ENCODE data around the gene KRTDAP.
"Not testable (repeated sequence)": the region's sequence is repeated elsewhere in the genome, so short reads cannot be mapped to it uniquely, and the experiment has no call there.

Gene KRTDAP

DNA sequence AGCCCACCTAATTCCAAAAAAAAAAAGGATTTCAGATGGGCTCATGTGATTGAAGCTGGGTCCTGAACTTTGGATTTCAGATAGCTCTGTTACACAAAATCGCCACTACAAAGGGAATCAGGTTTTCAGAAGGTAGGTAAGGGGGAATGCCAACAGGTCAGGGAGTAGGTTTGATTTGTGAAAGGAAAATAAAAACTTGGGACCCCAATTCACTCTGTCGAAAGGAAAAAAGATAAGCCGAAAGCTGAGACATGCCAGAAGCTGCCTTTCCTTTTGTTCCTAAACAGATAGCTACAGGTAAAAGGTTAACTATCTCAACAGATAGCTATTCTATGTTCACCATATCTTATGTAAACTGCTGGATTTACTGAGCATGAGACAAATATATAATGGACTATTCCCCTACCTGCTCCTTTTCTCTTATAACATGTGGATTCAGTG lies 4.0 kb downstream of the KRTDAP start:
- DNase-seq (ENCODE audit: low read depth in 2 of 2, low spot score in 1 of 2), result no peak

DNA sequence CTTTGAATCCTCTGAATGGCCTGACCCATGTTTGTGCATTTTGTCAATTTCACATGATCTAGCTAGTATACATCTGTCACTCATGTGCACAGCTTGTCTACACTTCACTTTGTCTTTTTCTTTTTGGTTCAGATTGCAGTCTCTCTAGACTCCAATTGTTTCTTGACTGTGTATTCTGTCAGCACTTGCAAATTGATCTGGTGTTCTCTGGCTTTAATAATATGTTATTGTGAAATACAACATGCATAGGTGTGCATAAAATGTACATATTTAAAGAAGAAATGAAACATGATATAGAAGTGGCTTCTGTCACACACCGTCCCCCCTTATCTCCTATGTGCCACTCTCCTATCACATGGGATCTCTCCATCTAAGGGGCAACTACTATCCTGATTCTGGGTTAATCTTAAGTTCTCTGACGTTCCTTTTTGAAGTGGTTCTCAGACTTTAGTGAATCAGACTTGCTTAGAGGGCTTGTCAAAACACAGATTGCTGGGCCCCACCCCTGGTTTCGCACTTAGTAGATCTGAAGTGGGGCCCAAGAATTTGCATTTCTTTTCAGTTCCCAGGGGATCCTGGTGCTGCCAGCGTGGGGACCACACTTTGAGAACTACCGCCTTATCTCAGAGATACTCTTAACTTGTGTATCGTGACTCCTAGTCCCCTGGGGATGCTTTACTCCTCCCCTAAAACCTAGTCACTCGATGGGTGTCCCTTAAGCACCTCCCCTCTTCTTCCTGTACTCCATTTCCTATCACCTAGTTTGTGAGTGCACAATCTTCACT lies 5.8 kb downstream of the KRTDAP start:
- no peak for DNase-seq (ENCODE audit: low read depth in 2 of 2, low spot score in 1 of 2)

DNA sequence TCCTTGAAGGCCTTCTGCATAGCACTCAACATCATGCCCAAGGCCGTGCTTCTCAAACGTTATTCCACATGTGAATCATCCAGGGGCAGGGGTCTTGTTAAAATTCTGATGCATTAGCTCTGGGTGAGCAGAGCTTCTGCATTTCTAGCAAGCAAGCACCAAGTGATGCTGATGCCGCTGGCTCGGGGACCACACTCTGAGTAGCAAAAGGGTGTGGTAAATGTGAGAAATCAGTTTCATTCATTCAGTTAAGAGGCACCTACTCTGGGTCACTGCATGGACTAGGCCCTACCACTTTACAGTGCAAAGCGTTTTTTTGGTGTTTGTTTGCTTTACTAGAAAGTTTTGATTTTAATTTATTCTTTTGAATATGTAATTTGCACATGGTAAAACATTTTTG lies 7.2 kb downstream of the KRTDAP start:
- no peak for DNase-seq (ENCODE audit: low read depth in 2 of 2, low spot score in 1 of 2)

DNA sequence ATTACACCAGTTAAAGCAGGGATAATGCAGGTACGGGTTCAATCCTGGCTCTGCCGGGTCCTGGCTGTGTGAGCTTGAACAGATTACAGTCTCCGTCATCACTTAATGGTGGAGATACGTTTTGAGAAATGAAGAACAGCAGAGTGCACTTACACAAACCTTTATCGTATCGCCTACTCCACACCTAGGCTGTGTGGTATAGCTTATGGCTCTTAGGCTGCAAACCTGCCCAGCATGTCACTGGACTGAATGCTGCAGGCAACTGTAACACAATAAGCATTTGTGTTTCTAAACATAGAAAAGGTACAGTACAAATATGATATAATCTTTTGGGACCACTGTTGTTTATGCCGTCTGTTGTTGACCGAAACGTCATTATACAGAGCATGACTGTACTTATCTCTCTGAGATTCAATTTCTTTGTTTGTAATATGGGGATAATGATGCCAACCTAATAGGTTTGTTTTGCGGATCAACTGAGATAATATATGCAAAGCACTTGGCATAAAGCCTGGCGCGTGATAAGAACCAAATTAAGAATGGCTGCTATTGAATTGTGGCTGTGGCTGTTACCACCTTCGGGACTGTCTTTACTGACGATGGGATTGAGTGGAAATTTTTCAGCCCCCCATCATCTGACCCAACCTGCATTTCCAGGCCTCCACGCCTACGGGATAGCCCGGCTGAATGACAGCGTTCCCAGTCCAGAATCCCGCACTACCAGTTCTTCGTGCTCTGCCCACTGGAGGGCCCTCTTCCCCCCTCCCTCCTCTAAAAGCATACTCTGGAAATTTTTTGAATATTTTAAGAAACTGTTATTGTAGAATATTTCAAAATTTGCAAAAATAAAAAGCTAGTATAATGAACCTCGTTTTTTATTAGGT lies 11.2 kb downstream of the KRTDAP start:
- DNase-seq (ENCODE audit: low read depth in 2 of 2, low spot score in 1 of 2), result no peak

DNA sequence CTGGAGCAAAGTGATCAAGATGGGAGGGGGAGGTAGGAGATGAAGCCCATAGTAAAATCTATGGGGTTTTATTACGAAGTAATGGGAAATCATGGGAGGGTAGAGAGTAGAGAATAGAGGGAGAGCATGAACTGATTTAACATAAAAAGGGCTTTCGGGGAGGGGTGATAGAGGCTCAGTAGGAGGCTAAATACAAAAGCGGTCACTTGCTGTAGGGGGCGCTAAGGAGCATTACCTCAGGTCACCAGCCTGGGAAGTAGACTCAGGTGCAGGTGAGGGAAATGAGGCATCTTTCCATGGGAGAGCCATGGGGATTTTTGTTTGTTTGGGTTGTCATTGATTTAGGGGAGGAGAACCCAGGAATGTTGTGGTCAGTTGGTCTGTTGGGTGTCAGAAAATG lies 14.1 kb downstream of the KRTDAP start:
- DNase-seq (ENCODE audit: low read depth in 2 of 2, low spot score in 1 of 2), result no peak

DNA sequence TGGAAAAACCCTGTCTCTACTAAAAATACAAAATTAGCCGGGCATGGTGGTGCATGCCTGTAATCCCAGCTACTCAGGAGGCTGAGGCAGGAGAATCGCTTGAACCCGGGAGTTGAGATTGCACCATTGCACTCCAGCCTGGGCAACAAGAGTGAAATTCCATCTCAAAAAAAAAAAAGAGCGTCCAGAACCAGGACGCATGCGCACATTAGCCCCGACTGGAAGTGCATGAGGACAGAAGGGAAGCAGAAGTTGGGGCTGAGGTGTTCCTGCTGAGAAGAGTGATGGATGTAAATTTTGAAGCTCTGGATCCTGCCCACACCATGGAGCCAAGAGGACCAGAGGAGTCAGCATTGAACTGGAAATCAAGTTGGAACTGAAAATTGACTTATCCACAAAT lies 15.7 kb downstream of the KRTDAP start:
- DNase-seq (ENCODE audit: low read depth in 2 of 2, low spot score in 1 of 2), result not testable (repeated sequence)

DNA sequence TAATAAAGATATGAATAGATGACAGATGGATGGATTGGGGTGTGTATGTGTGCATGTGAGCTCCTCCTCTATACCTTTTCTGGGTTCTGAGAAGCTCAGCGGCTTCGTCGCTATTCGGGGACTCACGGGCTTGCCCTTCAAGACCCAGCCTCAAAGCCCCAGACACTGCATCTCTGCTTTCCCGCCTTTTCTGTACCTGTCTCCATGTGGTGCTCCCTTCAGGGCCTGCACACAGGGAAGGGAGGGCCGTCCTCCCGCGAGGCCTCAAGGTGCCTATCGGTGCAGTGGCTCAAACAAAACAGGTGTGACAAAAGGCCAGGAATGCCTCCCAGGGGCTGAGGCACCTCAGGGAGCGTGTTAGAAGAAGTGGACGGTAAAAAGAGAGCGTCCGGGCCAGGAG lies 16.2 kb downstream of the KRTDAP start:
- no peak for DNase-seq (ENCODE audit: low read depth in 2 of 2, low spot score in 1 of 2)

DNA sequence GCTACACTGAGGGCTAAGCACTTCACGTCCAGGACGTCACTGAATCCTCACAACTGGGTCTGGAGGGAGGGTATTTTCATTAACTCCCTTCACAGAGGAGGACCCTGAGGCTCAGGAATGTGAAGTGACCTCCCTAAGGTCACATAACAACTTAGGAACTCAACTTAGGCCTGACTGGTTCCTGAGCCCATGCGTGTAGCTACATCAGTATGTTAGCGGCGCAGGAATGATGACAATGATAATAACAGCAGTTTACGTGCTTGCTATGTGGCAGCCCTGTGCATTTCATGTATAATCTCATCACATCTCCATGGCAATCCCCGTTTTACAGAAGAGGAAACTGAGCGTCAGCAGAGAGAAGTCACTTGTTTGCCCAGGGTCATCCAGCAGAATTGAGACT lies 18.3 kb downstream of the KRTDAP start:
- no peak for DNase-seq (ENCODE audit: low read depth in 2 of 2, low spot score in 1 of 2)

DNA sequence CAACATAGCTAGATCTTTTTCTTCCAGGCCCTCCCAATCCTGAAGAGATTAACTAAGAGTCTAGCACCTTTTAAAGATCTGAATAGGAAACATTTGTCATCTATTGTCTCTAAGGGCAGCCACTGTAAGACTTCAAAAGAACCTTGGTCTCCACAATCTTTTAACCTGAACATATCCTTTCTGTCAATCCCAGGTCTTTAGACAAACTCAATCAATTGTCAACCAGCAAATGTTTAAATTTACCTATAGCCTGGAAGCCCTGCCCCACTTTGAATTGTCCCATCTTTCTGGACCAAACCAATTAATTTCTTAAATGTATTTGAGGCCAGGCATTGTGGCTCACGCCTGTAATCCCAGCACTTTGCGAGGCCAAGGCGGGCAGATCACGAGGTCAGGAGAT lies 19.2 kb downstream of the KRTDAP start:
- DNase-seq (ENCODE audit: low read depth in 2 of 2, low spot score in 1 of 2), result not testable (repeated sequence)

DNA sequence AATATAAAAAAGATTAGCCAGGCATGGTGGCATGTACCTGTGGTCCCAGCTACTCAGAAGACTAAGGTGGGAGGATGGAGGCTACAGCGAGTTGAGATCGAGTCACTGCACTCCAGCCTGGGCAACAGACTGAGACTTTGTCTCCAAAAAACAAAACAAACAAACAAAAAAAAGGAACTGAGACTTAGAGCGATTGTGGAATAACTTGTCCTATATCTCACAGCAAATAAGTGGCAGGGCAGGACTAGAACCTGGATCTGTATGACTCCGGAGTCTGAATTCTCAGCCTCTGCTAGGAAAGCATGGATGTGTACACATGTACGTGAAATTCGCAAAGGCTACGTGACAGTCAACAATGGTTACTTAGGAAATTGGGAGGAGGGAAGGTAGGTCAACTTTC lies 20.1 kb downstream of the KRTDAP start:
- no peak for DNase-seq (ENCODE audit: low read depth in 2 of 2, low spot score in 1 of 2)

DNA sequence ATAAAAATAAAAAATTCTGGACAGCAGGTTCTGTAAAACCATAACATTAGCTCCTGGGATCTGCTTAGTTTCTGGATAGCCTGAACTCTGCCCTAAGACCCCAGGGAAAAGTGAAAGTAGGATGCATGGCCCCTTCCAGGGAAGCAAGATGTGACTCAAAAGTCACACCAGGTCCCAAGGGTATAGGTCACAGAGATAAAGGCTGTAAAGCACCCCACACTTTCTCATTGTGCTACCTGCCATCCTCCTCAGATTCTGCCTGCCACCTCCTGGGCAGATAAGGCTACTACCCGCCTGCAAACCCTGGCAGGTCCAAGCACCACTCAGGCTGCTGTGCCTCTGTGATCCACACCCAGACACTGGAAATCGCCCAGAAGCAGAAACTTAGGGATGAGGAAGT lies 21.6 kb downstream of the KRTDAP start:
- peak; percentile 25 to 29 for DNase-seq (ENCODE audit: low read depth in 2 of 2, low spot score in 1 of 2)

DNA sequence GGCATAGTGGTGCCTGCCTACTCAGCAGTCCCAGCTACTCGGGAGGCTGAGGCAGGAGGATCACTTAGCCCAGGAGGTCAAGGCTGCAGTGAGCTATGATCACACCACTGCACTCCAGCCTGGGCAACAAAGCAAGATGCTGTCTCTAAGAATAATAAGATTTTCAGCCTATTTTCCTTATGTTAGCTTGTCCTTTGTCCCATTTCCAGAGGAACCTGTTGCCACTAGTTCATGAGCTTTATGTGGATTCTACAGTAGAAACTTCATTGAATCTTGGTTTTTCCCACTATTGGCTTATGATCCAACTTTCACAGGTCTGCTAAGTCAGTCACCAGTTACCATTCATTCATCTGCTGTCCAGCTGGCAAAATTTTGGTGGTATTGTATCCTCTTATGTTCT lies 24.0 kb downstream of the KRTDAP start:
- DNase-seq (ENCODE audit: low read depth in 2 of 2, low spot score in 1 of 2), result no peak

DNA sequence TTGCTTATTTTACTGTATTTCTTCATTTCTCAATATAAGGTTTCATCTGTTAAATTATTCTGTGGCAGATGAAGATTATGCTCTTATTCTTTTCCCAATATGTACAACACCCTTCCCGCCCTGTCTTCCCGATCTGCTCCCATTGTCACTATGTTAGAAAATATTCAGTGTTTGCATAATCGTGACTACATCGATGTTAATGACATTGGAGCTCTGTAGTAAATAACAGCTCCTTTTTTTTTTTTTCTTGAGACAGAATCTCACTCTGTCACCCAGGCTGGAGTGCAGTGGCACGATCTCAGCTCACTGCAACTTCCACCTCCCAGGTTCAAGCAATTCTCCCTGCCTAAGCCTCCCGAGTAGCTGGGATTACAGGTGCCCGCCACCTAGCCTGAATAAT lies 27.3 kb downstream of the KRTDAP start:
- not testable (repeated sequence) for DNase-seq (ENCODE audit: low read depth in 2 of 2, low spot score in 1 of 2)

DNA sequence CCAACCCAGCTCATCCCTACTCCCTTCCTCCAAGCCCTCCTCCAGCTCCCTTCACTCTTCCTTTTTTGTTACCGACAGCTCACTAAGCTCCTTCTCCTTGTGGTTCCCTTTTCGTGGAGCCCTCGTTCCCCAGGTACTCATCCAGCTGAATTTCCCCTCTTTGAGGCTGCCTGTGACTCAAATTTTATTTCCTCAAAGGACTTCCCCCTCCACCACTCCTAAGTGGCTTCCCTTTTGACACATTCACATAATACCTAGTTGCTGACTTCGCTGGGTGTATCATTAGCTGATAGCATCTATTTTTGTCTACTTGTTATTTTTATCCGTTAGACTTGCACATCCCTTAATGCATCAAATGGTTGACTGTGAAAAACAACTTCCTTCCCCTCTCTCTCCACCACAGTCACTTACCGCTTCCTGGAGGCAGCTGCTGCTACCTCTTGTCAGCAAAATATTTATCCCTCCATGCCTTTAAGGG lies 27.7 kb downstream of the KRTDAP start:
- peak in 1 of 2 donors; percentile 28 for DNase-seq (ENCODE audit: low read depth in 2 of 2, low spot score in 1 of 2)

DNA sequence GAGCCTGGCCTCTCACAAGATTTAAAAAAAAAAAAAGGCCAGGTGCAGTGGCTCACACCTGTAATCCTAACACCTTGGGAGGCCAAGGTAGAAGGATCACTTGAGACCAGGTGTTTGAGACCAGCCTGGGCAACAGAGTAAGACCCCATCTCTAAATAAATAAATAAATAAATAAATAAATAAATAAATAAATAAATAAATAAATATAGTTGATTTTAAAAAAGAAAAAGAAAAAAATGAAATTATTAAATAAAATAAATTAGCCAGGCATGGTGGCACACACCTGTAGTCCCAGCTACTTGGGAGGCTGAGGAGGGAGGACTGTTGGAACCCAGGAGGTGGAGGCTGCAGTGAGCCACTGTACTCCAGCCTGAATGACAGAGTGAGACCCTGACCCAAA lies 28.5 kb downstream of the KRTDAP start:
- DNase-seq (ENCODE audit: low read depth in 2 of 2, low spot score in 1 of 2), result not testable (repeated sequence)

DNA sequence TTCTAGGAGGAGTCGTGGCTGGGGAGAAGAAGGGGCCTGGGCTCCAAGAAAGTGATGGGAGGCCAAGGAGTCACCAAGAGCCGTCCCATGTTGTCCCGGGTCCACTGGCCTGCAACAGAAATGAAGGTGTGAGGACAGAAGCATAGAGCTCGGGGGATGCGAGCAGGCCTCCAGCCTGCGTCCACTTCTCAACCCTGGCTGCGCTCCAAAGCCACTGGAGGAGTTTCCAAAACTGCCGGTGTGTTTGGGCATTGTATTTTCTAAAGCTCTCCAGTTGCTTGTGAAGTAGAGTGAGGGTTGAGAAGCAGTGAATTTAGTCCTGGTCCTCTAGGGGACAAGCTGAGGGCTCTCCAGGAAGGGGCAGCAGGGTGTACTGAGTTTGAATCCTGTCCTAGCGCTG lies 29.2 kb downstream of the KRTDAP start:
- no peak for DNase-seq (ENCODE audit: low read depth in 2 of 2, low spot score in 1 of 2)

DNA sequence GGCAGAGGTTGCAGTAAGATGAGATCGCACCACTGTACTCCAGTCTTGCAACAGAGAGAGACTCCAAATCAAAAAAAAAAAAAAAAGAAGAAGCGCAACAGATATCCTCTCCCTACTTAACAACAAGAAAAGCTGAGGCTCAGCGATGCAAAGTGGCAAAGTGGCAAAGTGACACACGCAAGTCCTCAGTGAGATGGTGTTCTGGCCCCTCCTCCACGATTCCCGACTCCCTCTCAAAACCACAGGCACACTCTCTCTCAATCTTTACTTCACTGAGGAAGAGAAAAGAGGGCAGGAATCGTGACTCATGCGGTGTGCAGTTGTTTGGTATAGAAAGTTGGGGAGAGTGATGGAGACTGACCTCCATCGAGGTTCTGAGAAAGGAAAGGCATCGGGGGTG lies 29.7 kb downstream of the KRTDAP start:
- no peak for DNase-seq (ENCODE audit: low read depth in 2 of 2, low spot score in 1 of 2)

DNA sequence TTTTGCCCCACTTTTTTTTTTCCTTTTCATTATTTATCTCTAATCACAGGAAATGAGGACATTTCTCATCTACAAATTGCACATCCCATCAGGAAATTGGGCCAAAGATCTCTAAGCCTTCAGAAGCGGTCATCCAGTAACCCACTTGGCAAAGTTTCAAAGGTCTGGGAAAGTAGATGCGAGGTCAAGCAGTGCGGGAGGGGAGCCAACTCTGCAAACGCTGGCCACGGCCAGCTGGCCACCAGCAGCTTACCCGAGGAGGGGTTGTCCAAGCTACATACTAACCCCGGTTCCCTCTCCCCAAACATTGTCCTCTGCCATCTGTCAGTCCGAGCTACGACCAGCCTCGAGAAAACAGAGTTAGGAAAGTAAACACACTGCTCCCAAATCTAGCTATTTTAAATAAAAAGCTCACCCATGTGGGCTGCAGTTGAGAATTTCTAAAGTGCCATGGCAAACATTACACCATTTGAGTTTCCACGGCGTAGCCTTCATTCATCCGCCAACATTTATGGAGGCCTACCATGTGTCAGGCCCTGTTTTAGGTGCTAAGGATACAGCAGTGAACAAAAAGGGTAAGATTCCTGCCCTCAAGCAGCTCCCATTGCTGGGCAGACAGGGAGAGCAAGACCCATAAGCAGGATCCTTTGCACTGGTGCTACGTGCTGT lies 30.7 kb downstream of the KRTDAP start:
- no peak for DNase-seq (ENCODE audit: low read depth in 2 of 2, low spot score in 1 of 2)

DNA sequence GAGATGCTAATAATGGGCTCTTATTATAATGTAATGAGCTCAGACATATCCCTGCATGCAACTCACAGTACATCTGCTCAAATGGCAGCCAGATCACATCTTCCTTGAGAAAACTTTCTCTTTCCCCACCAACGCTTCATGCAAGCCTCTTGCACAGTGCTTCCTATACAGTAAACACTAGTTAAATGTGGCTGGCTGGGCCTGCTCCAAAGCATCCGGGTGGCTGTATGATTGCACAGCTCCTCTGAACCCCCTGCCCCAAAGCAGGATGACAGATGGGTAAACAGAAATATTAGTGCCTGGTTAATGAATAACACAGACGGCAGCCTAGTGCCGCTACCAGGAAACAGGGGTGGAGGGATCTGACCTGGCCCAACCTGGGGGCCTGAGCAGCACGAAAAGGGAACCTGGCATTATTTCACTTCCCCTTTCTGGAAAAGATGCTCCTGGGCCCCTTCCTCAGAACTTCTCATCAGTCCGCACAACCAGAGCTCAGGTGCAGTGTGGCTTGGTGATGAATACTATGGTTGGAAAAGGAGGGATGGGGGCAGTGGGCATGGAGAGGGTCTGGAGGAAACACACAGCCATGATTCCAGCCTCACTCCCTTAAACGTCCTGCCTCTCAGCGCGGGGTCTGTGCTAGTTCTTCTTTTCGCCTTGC lies 31.4 kb downstream of the KRTDAP start:
- DNase-seq (ENCODE audit: low read depth in 2 of 2, low spot score in 1 of 2), result no peak

DNA sequence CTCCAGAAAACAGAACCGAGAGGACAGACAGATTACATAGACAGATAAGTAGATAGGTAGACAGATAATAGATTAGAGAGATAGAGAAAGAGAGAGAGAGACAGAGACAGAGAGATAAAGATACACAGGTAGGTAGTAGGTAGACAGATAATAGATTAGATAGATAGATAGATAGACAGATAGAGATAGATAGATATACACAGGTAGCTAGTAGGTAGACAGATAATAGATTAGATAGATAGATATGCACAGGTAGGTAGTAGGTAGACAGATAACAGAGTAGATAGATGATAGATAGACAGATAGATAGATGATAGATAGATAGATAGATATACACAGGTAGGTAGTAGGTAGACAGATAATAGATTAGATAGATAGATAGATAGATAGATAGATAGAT lies 32.1 kb downstream of the KRTDAP start:
- DNase-seq (ENCODE audit: low read depth in 2 of 2, low spot score in 1 of 2), result no peak

DNA sequence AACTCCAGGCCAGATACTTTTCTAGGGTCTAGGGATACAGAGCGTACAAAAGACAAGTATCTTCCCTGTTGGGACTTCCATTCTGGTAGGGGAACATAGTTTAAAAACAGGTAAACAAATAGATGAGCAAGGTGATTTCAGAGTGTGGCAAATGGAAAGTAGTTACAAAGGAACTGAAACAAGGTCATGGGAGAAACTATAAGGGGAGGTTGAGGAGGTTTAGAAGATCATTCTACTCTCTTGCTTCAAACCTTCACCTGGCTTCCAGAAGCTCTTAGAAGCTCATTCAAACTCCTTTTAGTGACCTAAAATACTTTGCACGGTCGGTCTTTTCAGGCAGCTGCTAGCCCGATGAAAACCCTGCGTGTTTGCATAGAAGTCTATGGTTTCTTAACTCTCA lies 33.1 kb downstream of the KRTDAP start:
- no peak for DNase-seq (ENCODE audit: low read depth in 2 of 2, low spot score in 1 of 2)

All from stimulated activated CD8-positive, alpha-beta memory T cell treated with anti-CD3 and anti-CD28 coated beads, Interleukin-4, amount 100 ng/mL, for 4 hours (primary cell).